GM18951 (cell line): ENCODE measurements around the gene LBR.

Source experiments
- POLR2A ChIP-seq: IDR thresholded peaks from 4 replicates; pipeline ENCODE4 v1.6.1; 2011; ENCODE audit warnings: mild to moderate bottlenecking; ENCODE audit not compliant: insufficient read length, insufficient read depth; ENCODE audit errors: extremely low read depth
- in situ Hi-C: fragments of 300-500 bp; cut with MboI; formaldehyde crosslinking; loops from one replicate; pipeline ENCODE4 v1.12.0; 2022; ENCODE audit warnings: low sequenced_read_pairs, mixed read lengths, inconsistent platforms; ENCODE audit not compliant: unreplicated experiment

Gene LBR

GRCh38 chr1:225355863-225356262 lies 72.0 kb downstream of the LBR start:
- TF ChIP-seq POLR2A, result no peak
- in situ Hi-C loops, result no loop called here

DNA sequence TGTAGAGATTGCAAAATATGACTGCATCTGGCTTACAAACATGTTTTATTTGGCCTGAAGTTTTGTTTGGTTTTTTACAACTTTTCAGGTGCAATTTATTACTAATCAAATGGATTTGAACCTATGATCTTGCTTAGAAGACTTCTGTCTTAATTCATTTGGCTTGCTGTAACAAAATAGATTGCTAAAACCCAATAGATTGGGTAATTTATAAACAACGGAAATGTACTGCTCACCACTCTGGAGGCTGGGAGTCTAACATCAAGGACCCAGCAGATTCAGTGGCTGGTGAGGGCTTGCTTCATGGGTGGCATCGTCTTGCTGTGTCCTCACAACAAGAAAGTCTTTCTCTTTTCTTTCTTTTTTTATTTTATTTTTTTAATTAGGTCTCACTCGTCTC lies 72.9 kb downstream of the LBR start:
- in situ Hi-C loops, result no loop called here
- TF ChIP-seq POLR2A, result no peak
